IPS-18c (cell line): Measurements from ENCODE around the gene JAKMIP1.

ENCODE experiments used
- H3K4me3 ChIP-seq: 2 replicates; pipeline ENCODE4 v1.7.0; 2013; ENCODE audit warnings: low read depth, mild to moderate bottlenecking, low read length, moderate library complexity; ENCODE audit not compliant: insufficient read depth
- H3K9me3 ChIP-seq: one replicate; pipeline ENCODE4 v1.6.1; 2013; ENCODE audit warnings: mild to moderate bottlenecking, low read length, moderate library complexity; ENCODE audit not compliant: control insufficient read depth, insufficient read depth

The JAKMIP1 gene

DNA sequence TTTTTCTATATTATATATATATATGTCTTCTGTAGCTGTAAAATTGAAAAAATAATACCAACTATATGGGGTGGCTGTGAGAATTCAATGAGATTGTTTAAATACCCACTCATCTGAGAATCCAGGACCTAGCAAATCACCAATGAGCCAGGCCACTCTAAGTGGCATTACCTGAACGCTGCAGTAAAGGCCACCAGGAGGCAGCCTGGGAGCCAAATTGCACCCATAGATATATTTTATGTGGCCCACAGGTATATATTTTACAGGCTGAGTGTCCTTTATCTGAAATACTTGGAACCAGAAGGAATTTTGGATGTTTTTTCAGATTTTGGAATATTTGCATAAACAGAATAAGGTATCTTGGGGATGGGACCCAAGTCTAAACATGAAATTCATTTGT is 124.0 kb downstream of the JAKMIP1 start:
- Histone ChIP-seq H3K9me3 (no peaks in the 10 kb centered on the region), H3K4me3 (no peak overlapping the region)

DNA sequence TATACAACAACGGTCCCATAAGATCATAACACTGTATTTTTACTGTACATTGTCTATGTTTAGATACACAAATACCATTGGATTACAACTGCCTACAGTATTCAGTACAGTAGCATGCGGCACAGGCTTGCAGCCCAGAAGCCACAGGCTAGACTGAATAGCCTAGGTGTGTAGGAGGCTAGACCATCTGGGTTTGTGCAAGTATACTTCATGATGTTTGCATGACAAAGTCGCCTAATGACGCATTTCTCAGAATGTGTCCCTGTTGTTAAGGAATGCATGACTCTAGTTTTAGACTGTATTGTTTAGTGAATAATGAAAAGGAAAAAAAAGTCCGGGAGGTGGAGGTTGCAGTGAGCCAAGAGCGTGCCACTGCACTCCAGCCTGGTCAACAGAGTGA is 125.6 kb downstream of the JAKMIP1 start:
- no peaks in the 10 kb centered on the region for H3K9me3 ChIP-seq

DNA sequence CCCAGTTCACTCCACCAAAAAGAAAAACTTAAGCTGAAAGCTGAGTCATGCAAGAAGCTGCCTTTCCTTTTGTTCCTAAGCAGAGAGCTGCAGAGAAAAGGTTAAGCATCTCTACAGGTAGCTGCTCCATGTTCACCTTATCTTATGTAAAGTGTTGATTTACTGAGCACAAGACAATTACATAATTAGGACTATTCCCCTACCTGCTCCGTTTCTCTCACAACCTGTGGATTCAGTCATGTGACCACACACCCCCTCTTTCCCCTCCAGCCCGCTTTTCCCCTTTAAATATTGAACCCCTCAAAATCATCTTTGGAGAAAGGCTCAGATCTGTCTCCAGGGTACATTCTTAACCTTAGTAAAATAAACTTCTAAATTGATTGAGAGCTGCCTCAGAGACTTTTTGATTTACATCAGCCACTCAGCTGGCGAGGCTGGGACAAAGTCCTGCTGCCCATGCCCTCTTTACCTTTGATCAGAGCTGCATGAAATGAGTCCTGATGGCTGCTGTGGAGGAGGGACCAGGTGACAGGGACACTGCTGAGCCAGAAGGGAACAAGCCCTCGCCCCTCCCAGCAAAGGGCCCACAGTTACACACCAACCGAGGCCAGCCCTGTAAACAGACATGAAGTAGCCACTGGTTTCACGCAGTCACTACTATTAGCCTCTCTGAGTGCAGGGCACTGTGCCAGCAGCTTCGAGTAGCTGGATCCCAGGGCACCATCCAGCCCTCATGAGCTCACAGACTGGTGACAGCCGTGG is 128.2 kb downstream of the JAKMIP1 start:
- H3K4me3 ChIP-seq = no peak overlapping the region
- no peaks in the 10 kb centered on the region for H3K9me3 ChIP-seq

More for the DNA sequence above, 125.6 kb downstream of the JAKMIP1 start:
- H3K4me3 ChIP-seq = no peak overlapping the region

DNA sequence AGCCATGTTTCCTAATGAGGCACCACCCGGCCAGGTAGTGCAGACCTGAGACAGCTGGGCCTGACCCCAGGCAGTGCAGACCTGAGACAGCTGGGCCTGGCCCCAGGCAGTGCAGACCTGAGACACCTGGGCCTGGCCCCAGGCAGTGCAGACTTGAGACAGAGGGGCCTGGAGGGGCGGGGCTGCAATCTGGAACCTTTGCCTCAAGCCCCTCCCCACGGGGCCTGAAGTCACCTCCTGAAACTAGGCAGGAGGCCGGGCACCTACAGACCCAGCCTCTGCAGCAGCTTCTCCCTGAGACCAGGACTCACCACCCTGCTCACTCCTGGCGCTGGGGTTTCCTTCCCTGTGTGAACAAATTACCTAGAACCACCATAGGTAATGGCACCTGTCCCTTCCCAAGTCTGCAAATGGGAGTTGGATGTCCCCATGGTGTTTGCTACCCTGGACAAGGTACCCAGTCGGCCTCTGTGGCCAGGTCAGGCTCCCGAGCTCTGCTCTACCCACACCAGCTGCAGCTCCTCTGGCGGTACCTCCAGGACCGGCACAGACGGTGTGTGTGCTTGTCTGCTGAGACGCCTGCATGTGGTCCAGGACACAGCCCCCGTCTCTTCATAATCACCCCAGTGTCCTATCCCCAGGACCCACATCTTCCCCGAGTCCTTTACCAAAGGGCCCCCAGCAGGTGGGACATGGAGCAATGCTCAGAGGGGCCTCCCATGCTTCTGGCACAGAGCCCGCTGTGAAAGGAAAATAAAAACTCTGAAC is 129.0 kb downstream of the JAKMIP1 start:
- Histone ChIP-seq H3K4me3 (no peak overlapping the region), H3K9me3 (no peaks in the 10 kb centered on the region)

- Histone ChIP-seq H3K9me3 (no peaks in the 10 kb centered on the region), H3K4me3 (no peak overlapping the region)
Observed at GRCh38 chr4:6069845-6070709, 130.3 kb downstream of the JAKMIP1 start.

- H3K9me3 ChIP-seq = no peaks in the 10 kb centered on the region
- no peak overlapping the region for H3K4me3 ChIP-seq
Observed at GRCh38 chr4:6068986-6069385, 131.4 kb downstream of the JAKMIP1 start.

DNA sequence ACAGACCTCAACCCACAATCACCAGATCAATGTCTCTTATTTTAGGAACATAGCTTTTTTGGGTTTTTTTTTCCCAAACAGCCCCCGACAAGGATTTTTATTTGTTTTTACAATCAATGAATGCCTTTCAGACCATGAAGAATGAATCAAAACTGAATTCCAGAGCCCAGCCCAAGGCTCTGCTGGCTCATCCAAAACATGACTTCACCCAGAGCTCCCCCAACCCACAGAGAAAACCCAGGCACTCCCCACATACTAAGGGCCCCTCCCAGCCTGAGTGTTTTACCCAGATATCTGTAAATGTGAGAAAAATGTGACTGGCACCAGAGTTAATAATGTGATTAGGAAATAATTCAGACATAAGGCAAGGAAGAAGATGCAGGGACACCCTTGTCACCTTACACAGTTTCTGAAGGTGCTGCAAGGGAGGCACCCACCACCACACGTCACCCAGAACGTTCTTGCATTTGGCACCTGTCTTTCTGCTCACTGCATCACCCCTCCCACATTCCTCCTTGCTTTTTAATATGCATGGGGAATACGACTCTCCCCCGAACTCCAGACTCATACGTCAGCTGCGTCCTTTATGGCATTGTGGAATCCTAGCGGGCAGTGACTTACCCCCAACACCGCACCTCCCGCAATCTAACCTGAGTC is 134.3 kb downstream of the JAKMIP1 start:
- Histone ChIP-seq H3K9me3 (no peaks in the 10 kb centered on the region), H3K4me3 (no peak overlapping the region)

DNA sequence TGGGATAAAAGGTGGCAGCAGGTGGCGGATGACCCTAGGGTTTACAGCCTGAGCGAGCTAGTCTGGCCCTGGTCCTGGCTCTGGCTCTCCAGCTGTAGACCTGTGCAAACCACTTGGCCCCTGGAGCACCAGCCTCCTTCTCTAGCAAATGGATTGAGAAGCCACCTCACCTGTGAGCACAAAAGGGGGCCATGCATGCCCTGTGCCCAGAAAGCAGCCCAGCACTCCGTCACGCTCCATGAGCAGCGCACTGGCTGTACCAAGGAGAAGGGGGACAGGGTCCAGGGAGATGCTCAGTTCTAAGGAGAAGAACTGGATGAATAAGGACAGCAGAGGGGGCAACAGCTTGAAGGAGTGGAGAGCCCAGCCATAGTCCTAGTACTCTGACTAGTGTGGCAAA is 135.2 kb downstream of the JAKMIP1 start:
- H3K9me3 ChIP-seq = peaks cover 4% of the 10 kb centered on the region
- no peak overlapping the region for H3K4me3 ChIP-seq

DNA sequence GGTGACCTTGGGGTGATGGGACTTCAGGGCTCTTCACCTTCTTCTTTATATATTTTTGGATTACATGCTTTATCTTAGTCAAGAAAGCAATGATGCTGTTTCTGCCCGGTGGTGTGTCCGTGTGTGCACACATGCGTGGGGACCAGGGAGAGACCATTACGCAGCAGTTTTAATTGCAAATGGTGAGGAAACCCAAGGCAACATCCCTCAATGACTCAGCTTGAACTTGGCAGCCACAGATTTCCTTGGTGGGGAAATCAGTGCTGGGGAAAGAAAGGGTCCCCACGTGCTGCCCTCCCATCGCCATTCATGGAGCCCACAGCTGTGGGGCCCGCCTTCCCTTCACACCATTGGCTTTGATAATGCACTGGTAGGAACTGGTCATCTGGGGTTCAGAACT is 136.0 kb downstream of the JAKMIP1 start:
- Histone ChIP-seq H3K4me3 (no peak overlapping the region), H3K9me3 (peaks cover 8% of the 10 kb centered on the region)

DNA sequence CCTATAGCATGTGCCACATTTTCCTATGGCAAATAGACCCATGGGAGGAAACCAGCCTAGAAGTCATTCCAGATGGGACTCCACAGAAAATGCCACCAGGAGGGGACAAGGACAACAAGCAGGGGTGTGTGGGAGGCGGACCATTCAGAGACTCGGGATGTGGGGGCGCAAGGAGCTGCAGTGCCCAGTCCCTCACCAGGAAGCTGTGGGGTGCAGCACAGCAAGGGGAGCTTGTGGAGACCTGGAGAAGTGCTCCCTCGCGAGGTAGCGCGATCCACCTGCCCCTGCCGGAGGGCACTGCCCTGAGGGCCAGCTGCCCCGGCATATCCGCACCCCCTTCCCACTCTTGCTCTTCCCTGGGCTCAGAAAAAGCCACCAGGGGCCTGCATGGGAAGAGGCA is 136.7 kb downstream of the JAKMIP1 start:
- H3K4me3 ChIP-seq = no peak overlapping the region
- H3K9me3 ChIP-seq = peaks cover 13% of the 10 kb centered on the region

DNA sequence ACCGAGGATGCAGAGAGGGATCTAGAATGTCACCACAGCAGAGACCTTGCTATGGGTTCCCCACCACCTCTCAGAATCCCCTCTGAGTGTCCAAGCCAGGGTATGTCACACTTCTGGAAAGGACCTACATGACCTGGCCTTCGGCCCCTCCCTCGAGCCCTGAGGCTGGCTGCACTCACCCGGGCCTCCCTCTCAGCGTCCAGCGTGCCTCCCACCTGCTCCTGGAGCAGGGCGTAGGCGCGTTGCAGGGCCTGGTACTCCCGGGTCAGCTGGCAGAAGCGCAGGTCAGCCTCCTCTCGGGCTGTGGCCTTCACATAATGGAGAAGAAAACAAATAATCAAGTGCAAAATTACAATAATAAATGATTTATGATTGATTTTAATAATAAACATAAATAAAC is 138.2 kb downstream of the JAKMIP1 start:
- Histone ChIP-seq H3K9me3 (peaks cover 24% of the 10 kb centered on the region), H3K4me3 (no peak overlapping the region)

- H3K9me3 ChIP-seq = peaks cover 26% of the 10 kb centered on the region
- no peak overlapping the region for H3K4me3 ChIP-seq
Observed at GRCh38 chr4:6059375-6059805, 141.0 kb downstream of the JAKMIP1 start.

GRCh38 chr4:6058531-6059374 is 141.6 kb downstream of the JAKMIP1 start:
- peaks cover 26% of the 10 kb centered on the region for H3K9me3 ChIP-seq
- H3K4me3 ChIP-seq = no peak overlapping the region

- Histone ChIP-seq H3K4me3 (no peak overlapping the region), H3K9me3 (peaks cover 26% of the 10 kb centered on the region)
Observed at GRCh38 chr4:6056976-6057766, 143.2 kb downstream of the JAKMIP1 start.

GRCh38 chr4:6055436-6055835 is 144.9 kb downstream of the JAKMIP1 start:
- H3K4me3 ChIP-seq = no peak overlapping the region
- peaks cover 22% of the 10 kb centered on the region for H3K9me3 ChIP-seq

DNA sequence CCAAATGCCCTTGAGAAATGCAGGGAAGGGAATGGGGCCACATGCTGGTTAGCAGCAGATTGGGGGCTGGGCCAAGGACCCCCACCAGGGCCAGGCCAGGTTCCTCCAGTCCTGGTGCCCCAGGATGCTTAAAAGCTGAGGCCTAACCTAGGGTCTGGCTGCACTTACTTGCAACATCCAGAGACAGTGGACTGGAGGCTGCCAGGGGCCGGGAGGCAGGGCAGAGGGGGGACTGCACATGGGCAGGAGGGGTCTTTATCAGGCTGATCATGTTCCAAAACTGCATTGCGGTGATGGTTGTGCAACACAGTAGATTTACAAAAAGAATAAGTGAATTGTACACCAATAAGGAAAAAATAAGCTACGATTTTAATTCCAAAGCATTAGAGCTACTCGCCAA is 145.3 kb downstream of the JAKMIP1 start:
- no peak overlapping the region for H3K4me3 ChIP-seq

More for the DNA sequence above, 145.3 kb downstream of the JAKMIP1 start:
- H3K9me3 ChIP-seq = peaks cover 22% of the 10 kb centered on the region
